Measurements from ENCODE around the gene SLC22A15.
"Not testable (repeated sequence)": the region's sequence is repeated elsewhere in the genome, so short reads cannot be mapped to it uniquely, and the experiment has no call there.

SLC22A15 gene

GRCh38 chr1:115976062-115976920 lies at the start of gene SLC22A15:
SLC22A15 (plus strand) TSS chr1:115976513; CDS start chr1:115976628, 115 bp downstream.
- DNase-seq: peak; percentile 52

- no peak for DNase-seq
Measured at GRCh38 chr1:115927971-115928370, 48.3 kb upstream of the SLC22A15 start.

GRCh38 chr1:115929881-115930280 lies 46.4 kb upstream of the SLC22A15 start:
- DNase-seq: no peak

GRCh38 chr1:115933625-115934024 lies 42.7 kb upstream of the SLC22A15 start:
- DNase-seq: no peak

GRCh38 chr1:115939455-115939854 lies 36.9 kb upstream of the SLC22A15 start:
- DNase-seq: no peak

GRCh38 chr1:115946116-115946515 lies 30.2 kb upstream of the SLC22A15 start:
- no peak for DNase-seq

GRCh38 chr1:115949156-115949555 lies 27.2 kb upstream of the SLC22A15 start:
- no peak for DNase-seq

- DNase-seq: no peak
Measured at GRCh38 chr1:115951560-115951959, 24.8 kb upstream of the SLC22A15 start.

- DNase-seq: no peak
Measured at GRCh38 chr1:115952547-115952946, 23.8 kb upstream of the SLC22A15 start.

- no peak for DNase-seq
Measured at GRCh38 chr1:115953180-115953579, 23.1 kb upstream of the SLC22A15 start.

GRCh38 chr1:115954684-115955083 lies 21.6 kb upstream of the SLC22A15 start:
- DNase-seq: no peak

GRCh38 chr1:115955228-115955627 lies 21.1 kb upstream of the SLC22A15 start:
- no peak for DNase-seq

- peak; percentile 8 for DNase-seq
Measured at GRCh38 chr1:115958866-115959265, 17.4 kb upstream of the SLC22A15 start.

GRCh38 chr1:115969509-115969908 lies 6.8 kb upstream of the SLC22A15 start:
- DNase-seq: no peak

- DNase-seq: not testable (repeated sequence)
Measured at GRCh38 chr1:115971778-115972177, 4.5 kb upstream of the SLC22A15 start.

- no peak for DNase-seq
Measured at GRCh38 chr1:115973154-115973553, 3.2 kb upstream of the SLC22A15 start.

GRCh38 chr1:115975569-115976061 lies 698 bp upstream of the SLC22A15 start:
- DNase-seq: no peak

GRCh38 chr1:115976921-115977498 lies 697 bp downstream of the SLC22A15 start:
- DNase-seq: no peak

- DNase-seq: no peak
Measured at GRCh38 chr1:115977499-115978258, 1.4 kb downstream of the SLC22A15 start.

- no peak for DNase-seq
Measured at GRCh38 chr1:115978292-115978941, 2.1 kb downstream of the SLC22A15 start.

GRCh38 chr1:115980156-115980555 lies 3.8 kb downstream of the SLC22A15 start:
- DNase-seq: no peak

All from NCI-H2171 (cell line).